ENCODE data around the gene RNF26.

- TF ChIP-seq POLR2A (IDR thresholded peaks at IDR 0.05; ENCODE audit: low read depth, low read length), result no peak
- no peak for TF ChIP-seq TAF1 (IDR thresholded peaks at IDR 0.05; ENCODE audit: low read depth, low read length)
- no peak for TF ChIP-seq SPI1 (IDR thresholded peaks at IDR 0.05; ENCODE audit: low read depth, low read length)
- no peak for TF ChIP-seq POLR2AphosphoS5 (IDR thresholded peaks at IDR 0.05; ENCODE audit: low read depth, low read length)
- TF ChIP-seq PAX5 (IDR thresholded peaks at IDR 0.05; ENCODE audit: insufficient read depth, low read length, severe bottlenecking), result no peak
- TF ChIP-seq POU2F2 (IDR thresholded peaks at IDR 0.05; ENCODE audit: low read depth, low read length), result no peak
These were observed 35.0 kb downstream of the RNF26 start for GRCh38 chr11:119369132-119369925.
